Measurements from ENCODE around the gene HOXA2.

HOXA2 gene

GRCh38 chr7:27111042-27111750 is 8.7 kb upstream of the HOXA2 start:
- no peak for DNase-seq

DNA sequence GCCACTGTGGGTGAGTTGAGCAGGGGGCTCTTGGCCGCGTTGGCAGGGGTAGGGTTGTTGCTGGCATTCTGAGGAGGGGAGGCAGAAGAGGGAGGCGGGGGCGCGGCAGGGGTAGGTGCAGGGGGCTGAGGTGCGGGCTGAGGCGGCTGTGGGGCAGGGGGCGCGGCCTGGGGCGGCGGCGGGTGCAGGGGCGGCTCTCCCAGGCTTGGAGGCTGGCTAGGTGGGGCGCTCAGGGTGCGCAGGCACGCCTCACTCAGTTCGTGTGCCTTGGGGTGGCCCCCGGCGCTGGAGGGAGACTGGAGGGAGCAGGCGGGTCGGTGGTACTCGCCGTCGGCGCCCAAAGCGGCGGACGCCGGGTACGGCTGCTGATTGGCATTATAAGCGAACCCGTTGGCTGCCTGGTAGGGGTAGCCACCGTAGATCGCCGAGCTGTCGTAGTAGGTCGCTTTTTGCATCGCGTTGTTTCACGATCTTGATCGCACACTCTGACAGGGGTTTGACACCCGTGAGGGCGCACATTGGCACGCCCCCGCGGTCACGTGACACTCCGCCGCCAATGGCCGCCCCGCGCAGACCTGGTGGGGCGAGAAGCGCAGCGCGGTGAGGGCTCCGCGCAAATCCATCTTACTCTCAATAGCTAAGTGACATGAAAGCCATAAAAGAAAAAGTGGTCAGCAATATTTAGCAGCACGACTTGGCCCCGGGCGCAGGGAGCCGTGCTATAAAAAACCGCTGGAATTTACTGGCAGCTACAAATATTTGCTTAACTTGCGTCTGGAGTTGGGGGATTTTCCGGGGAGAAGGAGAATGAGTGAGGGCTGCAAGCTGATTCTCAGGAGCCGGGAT is 7.9 kb upstream of the HOXA2 start:
- DNase-seq: peak; percentile 55

GRCh38 chr7:27109466-27110185 is 7.1 kb upstream of the HOXA2 start:
- DNase-seq: no peak

GRCh38 chr7:27108390-27109127 is 6.1 kb upstream of the HOXA2 start:
- no peak for DNase-seq

GRCh38 chr7:27107391-27108381 is 5.2 kb upstream of the HOXA2 start:
- no peak for DNase-seq

DNA sequence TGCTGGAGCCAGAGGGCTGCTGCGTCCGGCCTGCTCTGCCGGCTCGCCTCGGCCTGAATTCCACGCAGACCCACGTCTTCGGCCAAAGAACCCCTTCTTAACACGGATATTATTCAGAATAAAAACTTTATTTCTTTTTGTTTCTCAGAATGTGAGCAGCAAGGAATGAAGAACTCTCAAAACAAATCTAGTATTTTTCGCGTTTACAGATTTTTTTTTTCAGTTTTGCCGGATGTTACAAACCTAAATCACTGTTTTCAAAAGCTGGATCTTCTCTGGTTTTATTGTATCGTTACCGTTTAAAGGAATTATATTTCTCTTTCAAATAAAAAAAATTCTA is 4.4 kb upstream of the HOXA2 start:
- no peak for DNase-seq

DNA sequence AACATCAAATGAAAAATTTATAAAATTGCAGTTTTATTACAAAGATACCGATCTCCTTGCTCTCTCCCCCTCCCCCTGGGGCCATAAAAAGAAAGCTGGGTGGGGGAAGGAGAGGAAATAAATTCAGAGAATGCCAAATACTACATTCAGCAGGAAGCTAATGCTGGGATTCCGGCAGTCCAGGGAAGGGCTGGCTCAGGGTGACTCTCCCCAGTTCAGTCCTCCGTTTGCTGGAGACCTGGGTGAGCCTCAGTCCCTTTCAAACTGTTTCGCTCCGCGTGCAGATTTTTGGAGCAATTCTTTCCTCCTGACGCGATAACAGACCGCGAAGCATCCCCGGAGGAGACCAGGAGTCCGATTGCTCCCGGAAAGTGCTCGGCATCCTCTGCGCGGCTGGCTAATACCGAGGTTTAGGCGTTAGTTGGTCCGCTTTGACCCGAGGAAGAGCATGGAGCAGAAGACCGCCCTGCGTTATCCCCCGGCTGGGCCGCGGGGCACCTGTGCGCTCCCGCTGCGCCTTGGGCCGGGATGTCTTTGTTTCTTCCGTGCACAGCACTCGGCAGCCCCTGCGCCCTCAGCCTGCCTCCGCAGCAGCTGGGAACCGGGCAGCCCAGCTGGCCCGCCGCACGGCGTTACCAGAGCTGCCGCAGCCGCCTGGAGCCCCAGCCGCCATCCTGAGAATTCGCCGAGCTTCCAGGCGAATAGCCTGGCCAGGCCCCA is 3.9 kb upstream of the HOXA2 start:
- no peak for DNase-seq

GRCh38 chr7:27105301-27106031 is 3.0 kb upstream of the HOXA2 start:
- no peak for DNase-seq

GRCh38 chr7:27104341-27105058 is 2.0 kb upstream of the HOXA2 start:
- no peak for DNase-seq

GRCh38 chr7:27103489-27104226 is 1.2 kb upstream of the HOXA2 start:
- DNase-seq: no peak

DNA sequence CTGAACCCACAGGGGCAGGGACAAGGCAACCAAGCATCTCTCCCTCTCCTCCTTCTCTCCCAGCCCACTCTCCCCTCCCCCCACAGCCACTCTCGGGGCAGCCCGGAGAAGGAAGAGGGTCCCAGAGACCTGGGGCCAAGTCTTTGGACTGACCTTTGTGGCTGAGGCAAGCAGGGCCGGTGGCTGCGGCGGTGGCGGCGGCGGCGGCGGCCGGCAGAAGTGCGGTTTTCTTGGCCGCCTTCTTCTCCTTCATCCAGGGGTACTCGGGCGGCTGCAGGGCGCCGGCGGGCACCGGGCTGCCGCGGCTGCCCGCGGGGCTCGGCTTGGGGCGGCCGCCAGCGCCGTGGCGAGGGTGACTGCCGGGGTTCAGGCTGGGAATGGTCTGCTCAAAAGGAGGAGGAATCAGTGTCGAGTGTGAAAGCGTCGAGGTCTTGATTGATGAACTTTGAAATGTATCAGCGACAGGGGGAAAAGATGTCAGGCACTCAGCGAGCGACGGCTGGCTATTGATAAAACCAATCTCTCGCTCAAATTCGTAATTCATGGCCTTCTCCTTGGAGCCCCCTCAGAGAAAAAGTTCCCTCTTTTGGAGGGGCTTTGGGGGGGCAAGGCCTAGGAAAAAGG is 414 bp downstream of the HOXA2 start:
- DNase-seq: no peak

GRCh38 chr7:27101171-27101956 is 1.1 kb downstream of the HOXA2 start:
- DNase-seq: no peak

DNA sequence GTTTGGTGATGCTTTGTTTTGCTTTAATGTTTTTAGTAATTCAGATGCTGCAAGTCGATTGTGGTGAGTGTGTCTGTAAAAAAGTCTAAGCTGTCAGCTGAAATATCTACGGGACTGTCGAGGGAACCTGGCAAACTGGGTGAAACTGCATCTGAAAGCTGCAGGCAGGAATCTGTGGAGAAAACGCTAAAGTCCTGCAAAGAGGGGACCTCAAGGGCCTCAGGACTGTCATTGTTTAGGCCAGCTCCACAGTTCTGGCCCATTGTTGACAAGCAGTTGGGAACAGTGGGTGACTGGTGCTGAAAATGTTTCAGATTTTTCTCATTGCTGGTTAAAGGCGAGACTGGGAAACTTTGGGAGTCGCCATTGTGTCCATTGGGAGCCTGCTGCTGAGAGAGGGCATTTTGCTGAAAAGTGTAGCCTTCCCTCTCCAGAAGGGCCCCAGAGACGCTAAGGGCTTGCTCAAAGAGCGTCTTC is 1.8 kb downstream of the HOXA2 start:
- DNase-seq: no peak

DNA sequence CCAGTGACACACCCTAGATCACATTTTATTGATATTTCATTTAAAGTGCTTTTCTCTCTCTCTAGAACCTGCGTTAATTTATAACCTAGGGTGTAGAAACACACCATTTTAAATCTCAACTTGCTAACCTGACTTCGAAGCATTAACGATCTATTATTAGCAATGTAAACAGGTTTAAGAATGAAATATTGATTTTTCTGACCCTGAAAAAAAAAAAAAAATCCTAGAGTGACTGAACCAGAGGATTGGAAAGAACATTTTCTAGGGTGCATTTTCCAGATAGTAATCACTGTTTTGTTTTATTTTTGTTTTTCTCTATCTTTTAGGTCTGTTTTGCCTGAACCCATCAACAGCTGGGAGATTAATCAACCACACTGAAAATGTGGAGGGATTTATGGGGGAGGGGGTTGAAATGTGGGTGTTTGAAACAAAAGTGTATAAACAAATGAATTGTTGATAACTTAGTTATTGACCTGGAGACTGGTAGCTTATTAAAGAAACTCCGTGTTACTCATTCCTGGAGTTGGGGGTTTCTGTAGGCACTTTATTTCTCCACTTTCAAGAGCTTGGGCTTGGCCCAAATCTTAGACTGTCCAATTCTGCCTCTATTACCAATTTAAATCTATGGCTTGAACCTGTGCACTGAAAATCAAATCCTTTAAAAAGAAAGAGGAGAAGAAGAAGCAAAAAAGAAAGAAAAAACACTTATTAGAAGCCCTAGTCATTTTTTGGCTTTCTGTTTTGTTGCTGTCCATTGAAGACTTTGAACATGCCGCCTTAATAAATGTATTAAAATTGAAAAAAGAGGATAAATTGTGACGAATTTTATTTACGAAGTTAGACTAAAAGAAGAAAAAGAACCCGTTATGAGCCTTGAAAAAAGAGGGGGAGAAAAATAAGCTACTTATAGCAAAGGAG is 2.8 kb downstream of the HOXA2 start:
- no peak for DNase-seq

- DNase-seq: no peak
Observed at GRCh38 chr7:27098578-27099451, 3.7 kb downstream of the HOXA2 start.
